H1 (cell line): Measurements from ENCODE around the gene MCM5. TPM values are rescaled to one million over a fixed set of nuclear protein-coding genes. Genes with fewer than 3 reads are reported as not detected.

Experiments
- CTCF ChIA-PET: fragments of 300-600 bp; sonication (Branson Sonifier 250); formaldehyde crosslinking; loops from one replicate; lab custom pipeline; 2021; ENCODE audit not compliant: partially characterized antibody; lab: Charles Lee
- POLR2A ChIA-PET: fragments of 300-600 bp; sonication (Branson Sonifier 250); formaldehyde crosslinking; loops from one replicate; lab custom pipeline; 2021; ENCODE audit warnings: inconsistent platforms; ENCODE audit not compliant: partially characterized antibody; lab: Charles Lee
- DNase-seq, 2 experiments: peaks; one replicate each; pipeline versions ENCODE4 v3.0.0 to v3.0.0-alpha.2; 2010 to 2022; ENCODE audit warnings: low spot score in 2 of 2, low read depth in 1 of 2, mixed read lengths in 1 of 2
- FAIRE-seq: peaks from 2 replicates; lab custom pipeline; 2011; peaks lifted over from hg19 to GRCh38; lab: Jason Lieb, UNC
- H2AFZ ChIP-seq: 2 replicates; pipeline ENCODE4 v1.8.1; 2012; ENCODE audit warnings: low read length, inconsistent platforms
- H2AK5ac ChIP-seq: 2 replicates; pipeline ENCODE4 v1.6.1; 2013; ENCODE audit warnings: low read depth, low read length
- H2BK120ac ChIP-seq: replicated peaks from 2 replicates; pipeline ENCODE3; 2013; ENCODE audit warnings: low read depth, low read length, inconsistent platforms
- H2BK12ac ChIP-seq: 2 replicates; pipeline ENCODE4 v1.6.1; 2013; ENCODE audit warnings: low read depth, low read length
- H2BK15ac ChIP-seq: 2 replicates; pipeline ENCODE4 v1.6.1; 2013; ENCODE audit warnings: low read length
- H2BK20ac ChIP-seq: 2 replicates; pipeline ENCODE4 v1.6.1; 2013; ENCODE audit warnings: low read length
- H2BK5ac ChIP-seq: 2 replicates; pipeline ENCODE4 v1.6.1; 2013; ENCODE audit warnings: low read depth, low read length
- H3K14ac ChIP-seq: 2 replicates; pipeline ENCODE4 v1.6.1; 2013; ENCODE audit warnings: inconsistent platforms; ENCODE audit not compliant: insufficient read length
- H3K18ac ChIP-seq: 2 replicates; pipeline ENCODE4 v1.6.1; 2013; ENCODE audit warnings: low read length; ENCODE audit errors: extremely low read depth
- H3K23ac ChIP-seq: 2 replicates; pipeline ENCODE4 v1.6.1; 2013; ENCODE audit warnings: inconsistent platforms; ENCODE audit not compliant: insufficient read length
- H3K23me2 ChIP-seq: 2 replicates; pipeline ENCODE4 v1.6.1; 2013; ENCODE audit warnings: low read depth, low read length
- H3K27ac ChIP-seq: 2 replicates; pipeline ENCODE4 v1.6.1; 2011; ENCODE audit warnings: low read depth, low read length, inconsistent platforms
- H3K27me3 ChIP-seq, 4 experiments: replicated peaks in 1 of 4; 1 replicate in 1 of 4; 2 replicates in 3 of 4; pipeline versions ENCODE4 v1.6.1 to v1.8.1; 2011 to 2013; ENCODE audit warnings: low read length in 3 of 4, mild to moderate bottlenecking in 3 of 4, inconsistent platforms in 2 of 4, mixed read lengths in 2 of 4, moderate library complexity in 1 of 4; ENCODE audit not compliant: control insufficient read depth in 3 of 4, insufficient read depth in 3 of 4; ENCODE audit errors: extremely low read depth in 1 of 4
- H3K36me3 ChIP-seq, 4 experiments: 2 replicates each; pipeline versions ENCODE4 v1.6.1 to v1.8.1; 2011 to 2013; ENCODE audit warnings: mild to moderate bottlenecking in 4 of 4, low read length in 3 of 4, moderate library complexity in 2 of 4, control low read depth in 1 of 4, inconsistent platforms in 1 of 4; ENCODE audit not compliant: insufficient read depth in 4 of 4, control insufficient read depth in 2 of 4
- H3K4ac ChIP-seq: replicated peaks from 2 replicates; pipeline ENCODE3; 2013; ENCODE audit warnings: low read length, low read depth, mixed read lengths, inconsistent platforms; ENCODE audit not compliant: insufficient read length
- H3K4me1 ChIP-seq, 4 experiments: replicated peaks in 1 of 4; 1 replicate in 1 of 4; 2 replicates in 3 of 4; pipeline versions ENCODE4 v1.6.1 to v1.8.1; 2011 to 2013; ENCODE audit warnings: low read length in 3 of 4, inconsistent platforms in 2 of 4, mixed read lengths in 1 of 4; ENCODE audit not compliant: insufficient read depth in 4 of 4, control insufficient read depth in 3 of 4
- H3K4me2 ChIP-seq, 2 experiments: 2 replicates each; pipeline versions ENCODE4 v1.6.1 to v1.8.1; 2011 to 2013; ENCODE audit warnings: low read depth in 2 of 2, low read length in 2 of 2, control low read depth in 1 of 2, inconsistent platforms in 1 of 2, mild to moderate bottlenecking in 1 of 2; ENCODE audit not compliant: insufficient read depth in 1 of 2
- H3K4me3 ChIP-seq, 4 experiments: fragments of 200-600, 300-600 bp in 1 of 4; sonication (generic), shearing (Covaris generic), sonication (Bioruptor Twin) in 1 of 4; 2 replicates each; pipeline versions ENCODE4 v1.5.1 to v1.8.1; 2011 to 2016; ENCODE audit warnings: low read length in 4 of 4, low read depth in 3 of 4, control low read depth in 2 of 4, inconsistent platforms in 2 of 4, mild to moderate bottlenecking in 2 of 4, mixed read lengths in 1 of 4, moderate library complexity in 1 of 4; ENCODE audit not compliant: insufficient read depth in 2 of 4; ENCODE audit errors: extremely low read depth in 1 of 4
- H3K56ac ChIP-seq: replicated peaks from 2 replicates; pipeline ENCODE3; 2013; ENCODE audit warnings: low read depth, mild to moderate bottlenecking, mixed read lengths, low read length, inconsistent platforms; ENCODE audit not compliant: insufficient read length
- H3K79me1 ChIP-seq: 2 replicates; pipeline ENCODE4 v1.6.1; 2013; ENCODE audit warnings: low read depth, low read length, control low read depth
- H3K79me2 ChIP-seq, 2 experiments: 2 replicates each; pipeline versions ENCODE4 v1.6.1 to v1.8.1; 2012 to 2013; ENCODE audit warnings: low read length in 2 of 2, mild to moderate bottlenecking in 2 of 2, inconsistent platforms in 1 of 2; ENCODE audit not compliant: insufficient read depth in 2 of 2, control insufficient read depth in 1 of 2
- H3K9ac ChIP-seq, 4 experiments: replicated peaks in 1 of 4; 1 replicate in 1 of 4; 2 replicates in 3 of 4; pipeline versions ENCODE4 v1.6.1 to v1.8.1; 2011 to 2013; ENCODE audit warnings: low read depth in 3 of 4, low read length in 3 of 4, control low read depth in 2 of 4, mild to moderate bottlenecking in 2 of 4, moderate library complexity in 2 of 4, inconsistent platforms in 1 of 4; ENCODE audit errors: extremely low read depth in 1 of 4
- H3K9me3 ChIP-seq, 2 experiments: 2 replicates each; pipeline versions ENCODE4 v1.6.1 to v1.8.1; 2012 to 2013; ENCODE audit warnings: mild to moderate bottlenecking in 2 of 2, moderate library complexity in 2 of 2, control low read depth in 1 of 2, inconsistent platforms in 1 of 2, low read depth in 1 of 2, low read length in 1 of 2, mixed read lengths in 1 of 2; ENCODE audit not compliant: insufficient read depth in 2 of 2
- H4K20me1 ChIP-seq, 2 experiments: replicated peaks in 1 of 2; 2 replicates each; pipeline versions ENCODE3 to v1.8.1; 2011 to 2013; ENCODE audit warnings: inconsistent platforms in 2 of 2, low read length in 2 of 2, mild to moderate bottlenecking in 1 of 2; ENCODE audit not compliant: insufficient read depth in 2 of 2, control insufficient read depth in 1 of 2
- H4K5ac ChIP-seq: 2 replicates; pipeline ENCODE4 v1.6.1; 2013; ENCODE audit warnings: low read length, low read depth, mixed read lengths, inconsistent platforms; ENCODE audit not compliant: insufficient read length
- H4K8ac ChIP-seq: 2 replicates; pipeline ENCODE4 v1.8.0; 2013; ENCODE audit warnings: mild to moderate bottlenecking, moderate library complexity, low read length, inconsistent platforms; ENCODE audit not compliant: insufficient read depth; ENCODE audit errors: extremely low read depth
- H4K91ac ChIP-seq: replicated peaks from 2 replicates; pipeline ENCODE3; 2013; ENCODE audit warnings: low read length, mixed read lengths, inconsistent platforms; ENCODE audit not compliant: insufficient read length
- BACH1 ChIP-seq: IDR thresholded peaks from 2 replicates; pipeline ENCODE4 v1.6.1; 2012; ENCODE audit warnings: low read length, improper control_type of control experiment
- JUND ChIP-seq: IDR thresholded peaks from 2 replicates; pipeline ENCODE4 v1.6.1; 2011; ENCODE audit warnings: mild to moderate bottlenecking, improper control_type of control experiment, low read length
- POLR2AphosphoS5 ChIP-seq: IDR thresholded peaks from 2 replicates; pipeline ENCODE4 v1.6.1; 2011; ENCODE audit warnings: low read depth, low read length
- SIN3A ChIP-seq, 2 experiments: IDR thresholded peaks in 1 of 2; conservative IDR thresholded peaks in 1 of 2; 2 replicates each; pipeline ENCODE4 v1.6.1; 2011 to 2012; ENCODE audit warnings: low read length in 2 of 2, improper control_type of control experiment in 1 of 2, low read depth in 1 of 2, mild to moderate bottlenecking in 1 of 2
- TAF1 ChIP-seq: IDR thresholded peaks from 2 replicates; pipeline ENCODE4 v1.6.1; 2011; ENCODE audit warnings: mild to moderate bottlenecking, low read depth, low read length
- TEAD4 ChIP-seq: IDR thresholded peaks from 2 replicates; pipeline ENCODE4 v1.6.1; 2012; ENCODE audit warnings: low read depth, low read length, inconsistent platforms, mixed read lengths
- WGBS, 2 experiments: shearing (Covaris generic) in 1 of 2; methylation state at CpG; one replicate each; pipeline versions ENCODE4 v1.1.6 to v1.1.7; 2013 to 2015; ENCODE audit warnings: low lambda C conversion rate in 2 of 2, mixed read lengths in 2 of 2, inconsistent platforms in 1 of 2, low coverage in 1 of 2, missing lambda C conversion rate in 1 of 2; ENCODE audit not compliant: insufficient replicate concordance in 2 of 2, insufficient coverage in 1 of 2, insufficient read length in 1 of 2; ENCODE audit errors: extremely low coverage in 1 of 2, missing lambda C conversion rate in 1 of 2; 5-methylcytosine and 5-hydroxymethylcytosine counted together
- polyA plus RNA-seq, 7 experiments: library from polyadenylated mRNA; depleted of rRNA in 3 of 7; stranded (reverse) in 5 of 7; unstranded in 2 of 7; fragments of >200 nt in 5 of 7; fragments of 200-250 nt in 2 of 7; gene quantifications; 1 replicate in 5 of 7; 2 replicates in 1 of 7; 4 replicates in 1 of 7; pipeline versions ENCODE4 v1.2.1 to v1.2.3, GENCODE V29; 2011 to 2013; ENCODE audit warnings: missing spikeins in 2 of 7, mixed read lengths in 2 of 7
- total RNA-seq: library from RNA; stranded (reverse); fragmentation: NEBNext Ultra II Directional; extraction: Animal tissue kit (Norgen Biotek cat#: 25700); gene quantifications from 2 replicates; pipeline ENCODE4 v1.2.1, GENCODE V29; 2021
- TF ChIP-seq, protein P1 (sequence below), 3 experiments: IDR thresholded peaks; 1 replicate in 2 of 3; 2 replicates in 1 of 3; pipeline versions ENCODE4 v1.5.1 to v1.6.1; 2011; ENCODE audit warnings: low read length in 3 of 3, mild to moderate bottlenecking in 3 of 3, inconsistent platforms in 2 of 3, low read depth in 1 of 3, moderate library complexity in 1 of 3; ENCODE audit not compliant: insufficient read depth in 1 of 3; ENCODE audit errors: control extremely low read depth in 1 of 3

The MCM5 gene
- total and polyA plus RNA-seq, 2 of the 8 experiments (the other 6 are each of a cell fraction or from before 2014, with no cell fraction given), result 210 to 305 TPM

DNA sequence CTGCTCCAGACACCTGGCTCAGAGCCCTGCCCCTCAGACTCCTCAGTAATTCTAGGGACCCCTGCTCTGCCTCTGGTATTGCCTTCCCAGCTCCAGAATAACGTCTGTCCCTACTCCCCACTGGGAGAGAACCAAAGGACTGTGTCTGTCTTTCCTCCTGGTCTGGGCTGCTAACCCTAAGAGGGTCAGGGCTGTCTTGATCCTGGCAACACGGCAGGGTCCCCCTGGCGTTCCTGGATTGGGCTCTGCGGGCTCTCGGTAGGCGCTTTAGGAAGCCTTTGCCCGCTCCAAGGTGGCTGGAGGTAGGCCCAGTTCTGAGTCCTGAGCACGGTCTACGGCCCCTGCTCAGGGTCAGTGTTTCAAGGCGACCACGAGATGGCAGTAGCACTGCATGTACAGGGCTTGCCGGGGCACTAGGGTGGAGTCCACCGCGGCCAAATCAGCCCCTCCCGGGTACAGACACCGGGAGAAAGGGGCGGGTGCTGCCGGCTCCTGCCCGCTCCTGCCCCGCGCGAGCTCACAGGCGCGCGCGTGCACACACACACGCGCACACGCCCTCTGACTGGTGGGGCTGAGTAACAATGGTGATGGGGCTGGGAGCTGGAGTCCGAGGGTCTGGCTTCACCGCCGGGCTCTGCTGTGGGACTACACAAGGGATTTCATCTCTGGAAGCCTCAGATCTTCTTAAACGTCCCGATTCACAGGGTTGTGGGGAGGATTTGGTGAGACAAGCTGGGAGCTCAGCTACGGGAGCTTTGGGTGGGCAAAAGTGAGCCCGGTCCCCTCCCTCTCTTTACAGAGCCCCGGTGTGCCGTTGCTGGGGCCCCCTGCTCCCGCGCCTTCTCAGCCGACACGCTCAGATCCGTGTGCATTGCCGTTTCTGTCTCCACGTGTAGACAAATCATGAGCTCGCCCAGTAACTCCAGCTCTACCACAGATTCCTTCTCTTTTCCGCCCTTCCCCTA, 49.1 kb upstream of the MCM5 start:
- Histone ChIP-seq H3K18ac (peak overlapping the region; percentile 88), H3K4ac (peak overlapping the region; percentile 3), H2BK20ac (peak overlapping the region; percentile 75; the same call in 1 of the 2 replicates), H2BK120ac (no peak overlapping the region), H3K4me2 (peak overlapping the region; percentile 63 to 78), H3K23me2 (peaks cover 3% of the 10 kb centered on the region; the same call in 1 of the 2 replicates), H4K20me1 (peaks cover 1% of the 10 kb centered on the region in 2 experiments), H3K27ac (no peak overlapping the region), H3K4me3 (peak overlapping the region; percentile 38 to 79 (median 70)), H3K9ac (peak overlapping the region in 2 of 4 experiments; percentile 54 to 55; a peak in 4 of 7 replicates), H3K79me2 (no peaks in the 10 kb centered on the region), H3K79me1 (no peaks in the 10 kb centered on the region), H2BK12ac (peak overlapping the region; percentile 75; the same call in 1 of the 2 replicates), H2BK5ac (peak overlapping the region; percentile 53; the same call in 1 of the 2 replicates), H2BK15ac (no peak overlapping the region; the same call in 1 of the 2 replicates), H3K23ac (no peak overlapping the region), H3K4me1 (peaks cover 0 to 12% (median 5%) of the 10 kb centered on the region in 4 experiments; a peak in 5 of 7 replicates), H3K27me3 (peaks cover 0 to 4% (median 0%) of the 10 kb centered on the region in 4 experiments; a peak in 4 of 7 replicates), H4K91ac (peak overlapping the region; percentile 93), H2AFZ (peak overlapping the region; percentile 96), H4K8ac (peak overlapping the region; percentile 90), H3K36me3 (no peaks in the 10 kb centered on the region), H3K9me3 (no peaks in the 10 kb centered on the region), H2AK5ac (peak overlapping the region; percentile 72; the same call in 1 of the 2 replicates), H3K56ac (peak overlapping the region; percentile 42), H4K5ac (no peak overlapping the region), H3K14ac (no peak overlapping the region)
- 9% methylated on average over 43 of the region's 47 CpGs; no CpG with 5 or more reads in 1 of the 2 experiments for WGBS, 2 experiments
- ChIA-PET CTCF (interaction anchor here (0.6 to 5.1 kb wide), 43 partner anchors 8 to 270 kb away, joined by 3 to 39 read pairs (median 5); partner anchors contain the start of gene HMOX1), POLR2A (interaction anchor here (0.6 to 5.7 kb wide), 12 partner anchors 10 to 706 kb away, joined by 3 to 36 read pairs (median 5); no protein-coding TSS in a partner anchor)
- DNase-seq (peak; percentile 75 to 94), FAIRE-seq (peak; percentile 89)
- TF ChIP-seq POLR2AphosphoS5 (0 out of 2 replicates have a peak, but pooled peaks have one; percentile 21), BACH1 (peak; percentile 72), TAF1 (0 out of 2 replicates have a peak, but pooled peaks have one; percentile 31), JUND (0 out of 2 replicates have a peak, but pooled peaks have one; percentile 32), SIN3A (conservative IDR thresholded peaks at IDR 0.05 in 1 of 2, IDR thresholded peaks at IDR 0.05 in 1 of 2; ENCODE audit: low read depth in 1 of 2, low read length in 2 of 2) (peak in 1 of 2 experiments; percentile 46; a peak in 1 of 4 replicates), TEAD4 (no peak)
- TF ChIP-seq, protein P1, sequence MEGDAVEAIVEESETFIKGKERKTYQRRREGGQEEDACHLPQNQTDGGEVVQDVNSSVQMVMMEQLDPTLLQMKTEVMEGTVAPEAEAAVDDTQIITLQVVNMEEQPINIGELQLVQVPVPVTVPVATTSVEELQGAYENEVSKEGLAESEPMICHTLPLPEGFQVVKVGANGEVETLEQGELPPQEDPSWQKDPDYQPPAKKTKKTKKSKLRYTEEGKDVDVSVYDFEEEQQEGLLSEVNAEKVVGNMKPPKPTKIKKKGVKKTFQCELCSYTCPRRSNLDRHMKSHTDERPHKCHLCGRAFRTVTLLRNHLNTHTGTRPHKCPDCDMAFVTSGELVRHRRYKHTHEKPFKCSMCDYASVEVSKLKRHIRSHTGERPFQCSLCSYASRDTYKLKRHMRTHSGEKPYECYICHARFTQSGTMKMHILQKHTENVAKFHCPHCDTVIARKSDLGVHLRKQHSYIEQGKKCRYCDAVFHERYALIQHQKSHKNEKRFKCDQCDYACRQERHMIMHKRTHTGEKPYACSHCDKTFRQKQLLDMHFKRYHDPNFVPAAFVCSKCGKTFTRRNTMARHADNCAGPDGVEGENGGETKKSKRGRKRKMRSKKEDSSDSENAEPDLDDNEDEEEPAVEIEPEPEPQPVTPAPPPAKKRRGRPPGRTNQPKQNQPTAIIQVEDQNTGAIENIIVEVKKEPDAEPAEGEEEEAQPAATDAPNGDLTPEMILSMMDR (IDR thresholded peaks at IDR 0.05; ENCODE audit: control extremely low read depth in 1 of 3, insufficient read depth in 1 of 3, low read depth in 1 of 3, low read length in 3 of 3), result peak; percentile 87 to 93 (median 89)
